Measurements from ENCODE around the gene MRPS6.

MRPS6 gene

GRCh38 chr21:34073749-34074282, 438 bp downstream of the MRPS6 start:
- H3K36me3 ChIP-seq, result no peaks in the 10 kb centered on the region
- H3K27me3 ChIP-seq, result peaks cover 7% of the 10 kb centered on the region
- H3K4me3 ChIP-seq (ENCODE audit: low read depth in 1 of 2, low read length in 1 of 2), result peak overlapping the region; percentile 73 to 81
- H3K9me3 ChIP-seq, result no peaks in the 10 kb centered on the region
- TF ChIP-seq CTCF (IDR thresholded peaks at IDR 0.05), result no peak
- peaks cover 29 to 35% of the 10 kb centered on the region in 2 experiments for H3K4me1 ChIP-seq (ENCODE audit: control insufficient read depth in 1 of 2, insufficient read depth in 1 of 2, low read depth in 1 of 2, low read length in 1 of 2)
- peak overlapping the region; percentile 86 for H3K27ac ChIP-seq

DNA sequence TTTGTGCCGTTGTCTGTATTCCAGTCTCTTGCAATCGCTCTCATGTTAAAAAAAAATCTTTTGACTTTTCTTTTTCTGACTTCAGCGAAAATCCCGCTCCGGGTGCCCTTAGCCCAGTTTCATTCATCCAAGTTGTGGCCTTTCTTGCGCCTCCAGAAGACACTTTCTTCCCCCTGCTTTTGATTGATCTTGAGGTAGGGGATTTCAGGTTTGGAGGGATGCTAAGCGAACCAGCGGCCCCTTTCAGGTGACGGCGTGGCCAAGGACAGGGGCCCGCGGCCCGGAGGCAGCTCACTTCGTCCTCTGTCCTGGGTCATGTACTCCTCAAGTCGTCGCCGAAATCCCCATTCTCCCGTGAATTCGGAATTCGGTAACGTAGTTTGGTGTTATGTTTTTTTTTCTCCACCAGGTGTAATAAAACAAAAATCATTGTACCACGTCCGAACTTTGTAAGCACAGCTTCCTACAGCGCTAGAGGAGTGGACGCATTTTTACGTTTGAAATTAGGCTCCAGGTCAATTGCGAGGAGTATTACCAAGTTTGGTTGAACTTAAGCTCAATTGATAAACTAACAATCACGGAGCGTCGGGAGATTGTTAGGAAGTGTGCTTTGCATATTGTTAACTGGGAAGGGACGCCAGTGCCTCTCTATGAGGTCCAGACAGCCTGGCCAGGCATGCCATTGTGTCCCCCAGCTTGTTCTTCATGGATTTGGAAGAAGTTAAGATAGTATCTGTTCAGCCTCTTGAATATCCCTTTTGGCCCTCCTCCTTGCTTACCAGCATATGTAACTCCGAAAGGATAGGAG, 1.1 kb downstream of the MRPS6 start:
- Histone ChIP-seq H3K36me3 (no peaks in the 10 kb centered on the region), H3K27ac (peak overlapping the region; percentile 52), H3K27me3 (peaks cover 7% of the 10 kb centered on the region), H3K4me3 (ENCODE audit: low read depth in 1 of 2, low read length in 1 of 2) (peak overlapping the region; percentile 59 to 81), H3K9me3 (no peaks in the 10 kb centered on the region), H3K4me1 (ENCODE audit: control insufficient read depth in 1 of 2, insufficient read depth in 1 of 2, low read depth in 1 of 2, low read length in 1 of 2) (peaks cover 29 to 35% of the 10 kb centered on the region in 2 experiments)
- no peak for TF ChIP-seq CTCF (IDR thresholded peaks at IDR 0.05)

GRCh38 chr21:34075091-34075425, 1.7 kb downstream of the MRPS6 start:
- no peaks in the 10 kb centered on the region for H3K9me3 ChIP-seq
- H3K36me3 ChIP-seq, result no peaks in the 10 kb centered on the region
- H3K27ac ChIP-seq, result no peak overlapping the region
- TF ChIP-seq CTCF (IDR thresholded peaks at IDR 0.05), result no peak
- peaks cover 29 to 35% of the 10 kb centered on the region in 2 experiments for H3K4me1 ChIP-seq (ENCODE audit: control insufficient read depth in 1 of 2, insufficient read depth in 1 of 2, low read depth in 1 of 2, low read length in 1 of 2)
- H3K4me3 ChIP-seq (ENCODE audit: low read depth in 1 of 2, low read length in 1 of 2), result peak overlapping the region in 1 of 2 experiments; percentile 81
- H3K27me3 ChIP-seq, result peaks cover 7% of the 10 kb centered on the region

GRCh38 chr21:34075760-34076660, 2.6 kb downstream of the MRPS6 start:
- no peaks in the 10 kb centered on the region for H3K36me3 ChIP-seq
- H3K27ac ChIP-seq, result no peak overlapping the region
- H3K4me1 ChIP-seq (ENCODE audit: control insufficient read depth in 1 of 2, insufficient read depth in 1 of 2, low read depth in 1 of 2, low read length in 1 of 2), result peaks cover 29 to 35% of the 10 kb centered on the region in 2 experiments
- no peak overlapping the region for H3K4me3 ChIP-seq (ENCODE audit: low read depth in 1 of 2, low read length in 1 of 2)
- H3K27me3 ChIP-seq, result peaks cover 7% of the 10 kb centered on the region
- H3K9me3 ChIP-seq, result no peaks in the 10 kb centered on the region
- TF ChIP-seq CTCF (IDR thresholded peaks at IDR 0.05), result no peak

DNA sequence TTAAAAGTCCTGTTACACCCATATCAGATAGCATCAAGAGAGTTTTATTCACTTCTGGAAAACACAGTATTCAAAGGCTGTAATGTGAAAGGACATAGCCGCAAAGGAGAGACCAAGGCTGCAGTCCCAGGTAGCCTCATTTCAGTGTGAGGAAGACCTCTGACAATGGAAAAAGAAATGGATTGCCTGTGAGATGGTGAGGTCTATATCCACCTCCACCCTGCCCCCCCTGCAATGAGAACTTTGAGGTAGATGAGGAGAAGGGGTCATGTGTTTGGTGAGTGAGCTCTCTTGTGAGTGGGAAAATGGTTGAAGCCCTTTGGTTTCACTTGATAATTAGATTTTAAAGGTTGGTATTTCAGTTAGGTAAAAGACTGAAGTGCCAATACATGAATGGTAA, 3.5 kb downstream of the MRPS6 start:
- Histone ChIP-seq H3K4me1 (ENCODE audit: control insufficient read depth in 1 of 2, insufficient read depth in 1 of 2, low read depth in 1 of 2, low read length in 1 of 2) (peaks cover 29 to 35% of the 10 kb centered on the region in 2 experiments), H3K9me3 (no peaks in the 10 kb centered on the region), H3K36me3 (no peaks in the 10 kb centered on the region), H3K4me3 (ENCODE audit: low read depth in 1 of 2, low read length in 1 of 2) (no peak overlapping the region), H3K27me3 (peaks cover 7% of the 10 kb centered on the region), H3K27ac (no peak overlapping the region)
- no peak for TF ChIP-seq CTCF (IDR thresholded peaks at IDR 0.05)

Data from neutrophil (primary cell).